ENCODE measurements around the gene RAB15.

RAB15 gene

DNA sequence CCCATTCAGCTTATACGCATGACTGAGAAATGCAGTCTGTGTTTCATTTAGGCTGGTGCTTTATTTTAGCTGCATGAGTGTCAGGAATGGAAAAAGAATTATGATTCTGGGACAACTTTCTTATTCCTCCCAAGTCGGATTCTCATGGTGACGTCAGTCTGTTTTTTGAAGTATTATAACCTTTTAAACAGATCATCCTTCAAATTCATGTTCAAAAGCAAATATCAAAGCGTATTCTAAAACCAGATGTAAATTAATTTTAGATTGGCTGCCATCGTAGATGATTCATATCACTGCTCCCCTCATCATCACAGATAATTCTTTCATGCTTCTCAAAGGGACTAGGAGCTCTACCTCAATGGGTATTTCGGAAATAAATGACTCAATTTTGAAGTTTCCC, 29.6 kb upstream of the RAB15 start:
- DNase-seq, result no peak
- no peak for TF ChIP-seq CTCF (IDR thresholded peaks at IDR 0.05; ENCODE audit: low read depth, low read length)
- Histone ChIP-seq H3K9me3 (no peaks in the 10 kb centered on the region), H3K4me3 (ENCODE audit: low read depth, low read length) (no peak overlapping the region), H3K4me1 (no peaks in the 10 kb centered on the region), H3K27me3 (no peaks in the 10 kb centered on the region), H3K36me3 (no peaks in the 10 kb centered on the region; the same call in 1 of the 2 replicates)

DNA sequence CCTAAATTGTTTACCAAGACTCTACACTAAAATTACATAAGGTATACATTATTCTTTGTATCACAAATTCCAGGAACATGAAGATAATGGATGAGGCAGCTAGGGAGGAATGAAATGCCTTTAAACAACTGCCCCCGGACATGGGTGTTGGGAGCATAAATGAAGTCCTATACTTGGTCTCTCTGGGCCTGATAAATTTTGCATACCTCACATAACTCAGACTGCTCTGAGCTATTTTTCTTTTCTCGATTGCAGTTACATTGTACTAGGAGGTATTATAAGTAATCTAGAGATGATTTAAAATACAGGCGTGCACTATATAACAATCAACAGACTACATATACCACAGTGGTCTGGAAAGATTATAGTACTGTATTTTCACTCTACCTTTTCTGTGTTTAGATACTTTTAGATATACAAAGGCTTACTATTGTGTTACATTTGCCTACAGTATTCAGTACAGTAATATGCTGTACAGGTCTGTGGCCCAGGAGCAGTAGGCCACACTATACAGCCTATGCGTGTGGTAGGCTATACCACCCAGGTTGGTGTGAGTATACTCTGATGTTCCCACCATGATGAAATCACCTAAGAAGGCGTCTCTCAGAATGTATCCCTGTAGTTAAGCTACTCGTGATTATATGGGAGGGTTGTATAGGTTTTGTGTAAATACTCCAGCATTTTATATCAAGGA, 28.9 kb upstream of the RAB15 start:
- no peak overlapping the region for H3K4me3 ChIP-seq (ENCODE audit: low read depth, low read length)
- H3K27me3 ChIP-seq, result no peaks in the 10 kb centered on the region
- no peaks in the 10 kb centered on the region for H3K4me1 ChIP-seq
- no peak for DNase-seq
- no peak for TF ChIP-seq CTCF (IDR thresholded peaks at IDR 0.05; ENCODE audit: low read depth, low read length)
- H3K9me3 ChIP-seq, result no peaks in the 10 kb centered on the region
- H3K36me3 ChIP-seq, result no peaks in the 10 kb centered on the region; the same call in 1 of the 2 replicates

- H3K4me1 ChIP-seq, result no peaks in the 10 kb centered on the region
- no peak for DNase-seq
- H3K9me3 ChIP-seq, result no peaks in the 10 kb centered on the region
- no peak for TF ChIP-seq CTCF (IDR thresholded peaks at IDR 0.05; ENCODE audit: low read depth, low read length)
- H3K4me3 ChIP-seq (ENCODE audit: low read depth, low read length), result no peak overlapping the region
- no peaks in the 10 kb centered on the region for H3K36me3 ChIP-seq
- H3K27me3 ChIP-seq, result no peaks in the 10 kb centered on the region
These were observed 26.4 kb upstream of the RAB15 start for GRCh38 chr14:64998455-64998931.

DNA sequence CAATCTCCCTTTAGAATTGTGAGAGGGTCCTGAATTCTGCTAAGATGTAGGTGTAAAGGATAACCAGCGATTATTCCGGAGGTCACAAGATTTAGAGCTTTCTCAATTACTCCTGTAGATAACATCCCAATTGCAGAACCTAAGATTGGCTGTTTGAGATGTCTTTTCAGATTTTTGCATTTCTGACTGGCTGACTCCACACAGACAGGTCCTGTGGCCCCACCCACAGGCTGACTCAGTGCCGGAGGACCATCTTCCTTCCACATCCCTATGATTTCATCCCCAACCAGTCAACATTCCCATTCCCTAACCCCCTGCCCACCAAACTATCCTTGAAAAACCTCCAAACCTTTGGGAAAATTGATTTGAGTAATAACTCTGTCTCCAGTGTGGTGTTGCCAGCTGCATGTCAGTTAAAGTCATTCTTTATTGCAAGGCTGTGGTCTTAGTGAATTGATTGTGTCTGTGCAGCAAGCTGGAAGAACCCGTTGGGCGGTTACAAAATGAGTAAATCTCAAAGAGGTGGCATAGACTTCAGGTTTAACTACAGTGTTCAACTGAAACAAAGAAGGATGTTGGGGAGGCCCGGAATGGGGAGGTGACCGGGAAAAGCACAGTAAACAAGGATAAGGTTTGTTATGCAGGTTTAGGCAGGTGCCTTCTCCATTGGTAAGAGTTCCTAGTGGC, 25.1 kb upstream of the RAB15 start:
- no peak for DNase-seq
- H3K9me3 ChIP-seq, result no peaks in the 10 kb centered on the region
- H3K4me1 ChIP-seq, result no peaks in the 10 kb centered on the region
- H3K4me3 ChIP-seq (ENCODE audit: low read depth, low read length), result no peak overlapping the region
- TF ChIP-seq CTCF (IDR thresholded peaks at IDR 0.05; ENCODE audit: low read depth, low read length), result no peak
- no peaks in the 10 kb centered on the region for H3K27me3 ChIP-seq
- H3K36me3 ChIP-seq, result no peaks in the 10 kb centered on the region

- no peaks in the 10 kb centered on the region for H3K9me3 ChIP-seq
- H3K4me1 ChIP-seq, result no peaks in the 10 kb centered on the region
- no peak for TF ChIP-seq CTCF (IDR thresholded peaks at IDR 0.05; ENCODE audit: low read depth, low read length)
- DNase-seq, result no peak
- H3K4me3 ChIP-seq (ENCODE audit: low read depth, low read length), result no peak overlapping the region
- no peaks in the 10 kb centered on the region for H3K27me3 ChIP-seq
- H3K36me3 ChIP-seq, result no peaks in the 10 kb centered on the region
These were observed 23.2 kb upstream of the RAB15 start for GRCh38 chr14:64995291-64995690.

DNA sequence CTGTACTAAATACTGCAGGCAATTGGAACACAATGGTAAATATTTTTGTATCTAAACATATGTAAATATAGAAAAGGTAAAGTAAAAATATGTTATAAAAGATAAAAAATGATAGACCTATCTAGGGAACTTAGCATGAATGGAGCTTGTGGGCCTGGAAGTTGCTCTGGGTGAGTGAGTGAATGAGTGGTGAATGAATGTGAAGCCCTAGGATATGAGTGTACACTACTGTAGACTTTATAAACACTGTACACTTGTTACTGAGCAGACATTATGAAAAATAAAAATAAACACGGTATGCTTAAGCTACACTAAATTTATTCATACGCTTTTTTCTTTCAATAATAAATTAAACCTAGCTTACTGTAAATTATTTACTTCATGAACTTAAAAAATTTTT, 22.4 kb upstream of the RAB15 start:
- no peaks in the 10 kb centered on the region for H3K4me1 ChIP-seq
- DNase-seq, result no peak
- no peaks in the 10 kb centered on the region for H3K36me3 ChIP-seq
- TF ChIP-seq CTCF (IDR thresholded peaks at IDR 0.05; ENCODE audit: low read depth, low read length), result no peak
- no peak overlapping the region for H3K4me3 ChIP-seq (ENCODE audit: low read depth, low read length)
- no peaks in the 10 kb centered on the region for H3K9me3 ChIP-seq
- no peaks in the 10 kb centered on the region for H3K27me3 ChIP-seq

Measured in BE2C (cell line).